ENCODE data around the gene WNT8A.

GRCh38 chr5:138107213-138107612 is 23.4 kb downstream of the WNT8A start:
- TF ChIP-seq CTCF (IDR thresholded peaks at IDR 0.05; ENCODE audit: insufficient read depth, low read depth, low read length) = no peak
- no peak for TF ChIP-seq EZH2 (IDR thresholded peaks at IDR 0.05; ENCODE audit: insufficient read depth, low read length)
